ENCODE measurements around the gene HRCT1. TPM values are rescaled to one million over a fixed set of nuclear protein-coding genes. Genes with fewer than 3 reads are reported as not detected.

HRCT1 gene
- 10 to 100 TPM in 1 of 4 donors, 1 to 10 TPM in 1, under 1 TPM in 1, not detected in 1; 0.59 to 10.1 (median 1.4) TPM for total RNA-seq

DNA sequence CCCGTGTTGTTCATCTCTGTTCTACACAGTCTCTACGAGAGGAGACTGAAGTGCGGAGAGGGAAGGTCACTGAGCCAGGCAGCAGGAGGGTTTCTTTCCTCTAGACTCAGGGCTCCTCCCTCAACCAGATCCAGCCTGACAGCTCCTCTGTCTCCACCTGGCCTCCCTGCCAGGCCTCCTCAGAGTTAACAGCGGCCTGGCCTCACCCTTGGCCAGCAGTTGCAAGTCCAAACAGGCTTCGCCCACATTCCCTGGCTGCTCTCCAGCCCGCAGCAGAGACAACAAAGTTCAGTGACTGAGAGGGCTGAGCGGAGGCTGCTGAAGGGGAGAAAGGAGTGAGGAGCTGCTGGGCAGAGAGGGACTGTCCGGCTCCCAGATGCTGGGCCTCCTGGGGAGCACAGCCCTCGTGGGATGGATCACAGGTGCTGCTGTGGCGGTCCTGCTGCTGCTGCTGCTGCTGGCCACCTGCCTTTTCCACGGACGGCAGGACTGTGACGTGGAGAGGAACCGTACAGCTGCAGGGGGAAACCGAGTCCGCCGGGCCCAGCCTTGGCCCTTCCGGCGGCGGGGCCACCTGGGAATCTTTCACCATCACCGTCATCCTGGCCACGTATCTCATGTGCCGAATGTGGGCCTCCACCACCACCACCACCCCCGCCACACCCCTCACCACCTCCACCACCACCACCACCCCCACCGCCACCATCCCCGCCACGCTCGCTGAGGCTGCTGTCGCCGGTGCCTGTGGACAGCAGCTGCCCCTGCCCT lies at the start of gene HRCT1:
TSS of gene HRCT1 (plus strand) at position 291 of the 768 bp plus-strand sequence. CDS start at position 377, 86 bp downstream.
- DNase-seq: peak; percentile 90

DNA sequence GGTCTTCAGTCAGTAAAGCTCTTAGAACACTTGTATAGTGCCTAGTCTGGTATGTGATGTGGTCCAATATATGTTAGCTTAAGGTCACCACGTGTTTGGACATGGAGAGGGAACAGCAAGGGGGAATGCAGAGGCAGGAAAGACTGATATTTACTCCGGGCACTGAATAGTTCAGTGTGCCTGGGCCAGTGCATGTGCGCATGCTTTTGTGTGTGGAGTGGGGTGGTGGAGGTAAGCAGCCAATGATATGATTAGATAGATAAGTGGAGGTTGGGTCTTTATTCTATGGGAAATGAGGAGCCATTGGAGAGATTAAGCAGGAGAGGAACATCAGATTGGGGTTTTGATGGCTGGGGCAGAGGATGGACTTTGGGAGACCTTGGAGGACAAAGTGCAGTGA lies 49.8 kb upstream of the HRCT1 start:
- TF ChIP-seq, protein P1, sequence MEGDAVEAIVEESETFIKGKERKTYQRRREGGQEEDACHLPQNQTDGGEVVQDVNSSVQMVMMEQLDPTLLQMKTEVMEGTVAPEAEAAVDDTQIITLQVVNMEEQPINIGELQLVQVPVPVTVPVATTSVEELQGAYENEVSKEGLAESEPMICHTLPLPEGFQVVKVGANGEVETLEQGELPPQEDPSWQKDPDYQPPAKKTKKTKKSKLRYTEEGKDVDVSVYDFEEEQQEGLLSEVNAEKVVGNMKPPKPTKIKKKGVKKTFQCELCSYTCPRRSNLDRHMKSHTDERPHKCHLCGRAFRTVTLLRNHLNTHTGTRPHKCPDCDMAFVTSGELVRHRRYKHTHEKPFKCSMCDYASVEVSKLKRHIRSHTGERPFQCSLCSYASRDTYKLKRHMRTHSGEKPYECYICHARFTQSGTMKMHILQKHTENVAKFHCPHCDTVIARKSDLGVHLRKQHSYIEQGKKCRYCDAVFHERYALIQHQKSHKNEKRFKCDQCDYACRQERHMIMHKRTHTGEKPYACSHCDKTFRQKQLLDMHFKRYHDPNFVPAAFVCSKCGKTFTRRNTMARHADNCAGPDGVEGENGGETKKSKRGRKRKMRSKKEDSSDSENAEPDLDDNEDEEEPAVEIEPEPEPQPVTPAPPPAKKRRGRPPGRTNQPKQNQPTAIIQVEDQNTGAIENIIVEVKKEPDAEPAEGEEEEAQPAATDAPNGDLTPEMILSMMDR (IDR thresholded peaks at IDR 0.05): no peak
- TF ChIP-seq POLR2A (IDR thresholded peaks at IDR 0.05): no peak
- H3K27ac ChIP-seq: no peak overlapping the region
- no peak overlapping the region for H3K4me3 ChIP-seq
- no peaks in the 10 kb centered on the region for H3K9me3 ChIP-seq
- no peaks in the 10 kb centered on the region for H3K36me3 ChIP-seq
- no peaks in the 10 kb centered on the region for H3K27me3 ChIP-seq
- intact Hi-C loops (cut with DNase I; ENCODE audit: low total_unique reads): no loop called here
- DNase-seq: no peak
- H3K4me1 ChIP-seq: no peaks in the 10 kb centered on the region

More for the DNA sequence above, at the start of gene HRCT1:
- peak within 1 kb of the TSS in 1 of 2 donors; percentile 15 for H3K4me3 ChIP-seq
- no peaks in the 10 kb centered on the region for H3K36me3 ChIP-seq
- H3K9me3 ChIP-seq: no peaks in the 10 kb centered on the region
- intact Hi-C loops (cut with DNase I; ENCODE audit: low total_unique reads): no loop called here
- TF ChIP-seq, protein P1 (IDR thresholded peaks at IDR 0.05): no peak
- peak in 1 of 2 donors; percentile 16 for TF ChIP-seq POLR2A (IDR thresholded peaks at IDR 0.05)
- peak within 1 kb of the TSS; percentile 94 to 95 for H3K27ac ChIP-seq
- no peaks in the 10 kb centered on the region for H3K27me3 ChIP-seq
- H3K4me1 ChIP-seq: peaks cover 29 to 47% of the 10 kb centered on the region in 2 donors

DNA sequence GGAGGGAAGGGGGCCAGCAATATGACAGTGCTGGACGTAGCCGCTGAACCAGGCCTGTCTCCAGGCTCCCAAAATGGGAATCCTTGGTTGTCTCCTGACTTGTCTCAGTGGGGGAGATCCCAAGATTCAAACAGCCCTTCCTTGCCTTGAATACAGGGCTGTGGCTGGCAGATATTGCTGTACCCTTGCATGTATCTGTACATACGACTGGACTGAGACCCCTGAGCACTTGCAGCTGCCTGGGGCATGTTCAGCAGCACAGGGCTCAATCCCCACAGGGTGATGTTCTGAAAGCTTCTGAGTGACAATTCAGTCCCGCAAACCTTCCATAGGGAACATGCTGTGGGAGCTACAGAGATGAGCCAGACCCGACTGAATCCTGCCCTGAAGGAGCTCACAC lies 49.1 kb upstream of the HRCT1 start:
- Histone ChIP-seq H3K9me3 (no peaks in the 10 kb centered on the region), H3K27me3 (no peaks in the 10 kb centered on the region), H3K36me3 (no peaks in the 10 kb centered on the region), H3K4me1 (no peaks in the 10 kb centered on the region), H3K27ac (no peak overlapping the region), H3K4me3 (no peak overlapping the region)
- DNase-seq: no peak
- no peak for TF ChIP-seq POLR2A (IDR thresholded peaks at IDR 0.05)
- TF ChIP-seq, protein P1 (IDR thresholded peaks at IDR 0.05): no peak
- intact Hi-C loops (cut with DNase I; ENCODE audit: low total_unique reads): no loop called here

DNA sequence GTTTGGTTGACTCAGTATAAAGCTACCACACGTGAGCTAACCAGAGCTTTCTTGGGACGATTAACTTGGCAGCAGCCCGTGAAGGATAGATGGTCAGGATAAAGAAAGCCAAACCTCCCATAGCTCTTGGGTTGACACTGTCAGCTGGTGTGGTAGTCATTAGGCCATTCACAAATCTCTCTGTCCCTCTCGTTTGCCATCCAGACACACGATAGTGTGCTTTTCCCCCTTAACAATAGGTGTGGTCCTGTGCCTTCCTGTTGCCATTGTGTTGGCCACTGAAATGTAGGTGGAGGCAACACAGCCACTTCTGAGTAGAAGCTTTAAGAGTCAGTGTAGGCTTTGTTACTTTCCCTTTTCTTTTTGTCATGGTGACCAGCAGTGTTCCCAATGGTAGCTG lies 47.5 kb upstream of the HRCT1 start:
- TF ChIP-seq POLR2A (IDR thresholded peaks at IDR 0.05): no peak
- TF ChIP-seq, protein P1 (IDR thresholded peaks at IDR 0.05): no peak
- intact Hi-C loops (cut with DNase I; ENCODE audit: low total_unique reads): no loop called here
- DNase-seq: no peak

DNA sequence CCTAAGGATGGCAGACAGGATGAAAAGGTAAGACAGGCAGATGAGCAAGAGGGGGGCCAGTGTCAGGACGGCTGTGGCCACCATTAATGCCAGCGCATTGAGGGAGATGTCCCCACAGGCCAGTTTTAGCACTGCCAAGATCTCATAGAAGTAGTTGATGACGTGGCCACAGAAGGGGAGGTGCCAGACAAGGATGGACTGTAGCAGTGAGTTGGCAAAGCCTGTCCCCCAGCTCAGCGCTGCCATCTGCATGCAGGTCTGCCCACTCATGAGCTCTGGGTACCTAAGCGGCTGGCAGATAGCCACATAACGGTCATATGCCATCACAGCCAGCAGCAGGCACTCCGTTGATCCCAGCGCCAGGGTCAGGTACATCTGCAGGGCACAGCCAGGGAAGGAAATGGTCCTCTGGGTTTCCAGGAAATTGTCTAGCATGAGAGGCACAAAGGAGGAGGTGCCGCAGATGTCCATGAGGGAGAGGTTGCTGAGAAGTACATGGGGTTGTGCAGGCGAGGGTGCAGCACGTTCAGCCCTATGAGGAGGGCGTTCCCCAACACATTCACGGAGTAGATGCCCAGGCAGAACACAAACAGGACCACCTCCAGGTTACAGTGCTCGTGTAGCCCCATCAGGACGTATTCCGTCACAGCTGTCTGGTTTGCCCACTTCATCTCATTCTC lies 46.6 kb upstream of the HRCT1 start:
- intact Hi-C loops (cut with DNase I; ENCODE audit: low total_unique reads): no loop called here
- no peak for DNase-seq
- no peak for TF ChIP-seq POLR2A (IDR thresholded peaks at IDR 0.05)
- TF ChIP-seq, protein P1 (IDR thresholded peaks at IDR 0.05): no peak
- Histone ChIP-seq H3K27me3 (no peaks in the 10 kb centered on the region), H3K4me1 (no peaks in the 10 kb centered on the region), H3K36me3 (no peaks in the 10 kb centered on the region), H3K9me3 (no peaks in the 10 kb centered on the region), H3K4me3 (no peak overlapping the region), H3K27ac (no peak overlapping the region)

More for the DNA sequence above, 47.5 kb upstream of the HRCT1 start:
- Histone ChIP-seq H3K4me3 (no peak overlapping the region), H3K27me3 (no peaks in the 10 kb centered on the region), H3K4me1 (no peaks in the 10 kb centered on the region), H3K9me3 (no peaks in the 10 kb centered on the region), H3K27ac (no peak overlapping the region), H3K36me3 (no peaks in the 10 kb centered on the region)

Data from uterus (tissue), 4 donors.